H1 (cell line): Measurements from ENCODE around the gene TRMT44.

Experiments used
- ASH2L ChIP-seq: fragments of 200-600, 300-600 bp; sonication (generic); IDR thresholded peaks from one replicate; pipeline ENCODE4 v1.7.1; 2017; ENCODE audit warnings: low read length
- EGR1 ChIP-seq: IDR thresholded peaks from 2 replicates; pipeline ENCODE4 v1.6.1; 2011; ENCODE audit warnings: low read depth, low read length, borderline replicate concordance
- EZH2 ChIP-seq: fragments of 200-600 bp; sonication (generic); IDR thresholded peaks from 2 replicates; pipeline ENCODE4 v1.7.1; 2012; ENCODE audit warnings: low read depth, mild to moderate bottlenecking, moderate library complexity, low read length, inconsistent platforms; ENCODE audit not compliant: severe bottlenecking
- POLR2A ChIP-seq, 2 experiments: IDR thresholded peaks; 1 replicate in 1 of 2; 2 replicates in 1 of 2; pipeline ENCODE4 v1.6.1; 2011; ENCODE audit warnings: low read depth in 2 of 2, low read length in 2 of 2, mild to moderate bottlenecking in 2 of 2; ENCODE audit errors: control extremely low read depth in 1 of 2
- POLR2AphosphoS5 ChIP-seq: IDR thresholded peaks from 2 replicates; pipeline ENCODE4 v1.6.1; 2011; ENCODE audit warnings: low read depth, low read length
- RAD21 ChIP-seq, 2 experiments: IDR thresholded peaks in 1 of 2; conservative IDR thresholded peaks in 1 of 2; 2 replicates each; pipeline ENCODE4 v1.6.1; 2011; ENCODE audit warnings: low read depth in 2 of 2, low read length in 2 of 2, improper control_type of control experiment in 1 of 2, inconsistent platforms in 1 of 2, mild to moderate bottlenecking in 1 of 2, moderate library complexity in 1 of 2
- SRF ChIP-seq: IDR thresholded peaks from 2 replicates; pipeline ENCODE4 v1.6.1; 2011; ENCODE audit warnings: mild to moderate bottlenecking, low read depth, low read length, moderate library complexity
- ZNF274 ChIP-seq: IDR thresholded peaks from 2 replicates; pipeline ENCODE4 v1.7.0; 2012; ENCODE audit warnings: low read length, borderline replicate concordance; ENCODE audit errors: extremely low read depth

DNA sequence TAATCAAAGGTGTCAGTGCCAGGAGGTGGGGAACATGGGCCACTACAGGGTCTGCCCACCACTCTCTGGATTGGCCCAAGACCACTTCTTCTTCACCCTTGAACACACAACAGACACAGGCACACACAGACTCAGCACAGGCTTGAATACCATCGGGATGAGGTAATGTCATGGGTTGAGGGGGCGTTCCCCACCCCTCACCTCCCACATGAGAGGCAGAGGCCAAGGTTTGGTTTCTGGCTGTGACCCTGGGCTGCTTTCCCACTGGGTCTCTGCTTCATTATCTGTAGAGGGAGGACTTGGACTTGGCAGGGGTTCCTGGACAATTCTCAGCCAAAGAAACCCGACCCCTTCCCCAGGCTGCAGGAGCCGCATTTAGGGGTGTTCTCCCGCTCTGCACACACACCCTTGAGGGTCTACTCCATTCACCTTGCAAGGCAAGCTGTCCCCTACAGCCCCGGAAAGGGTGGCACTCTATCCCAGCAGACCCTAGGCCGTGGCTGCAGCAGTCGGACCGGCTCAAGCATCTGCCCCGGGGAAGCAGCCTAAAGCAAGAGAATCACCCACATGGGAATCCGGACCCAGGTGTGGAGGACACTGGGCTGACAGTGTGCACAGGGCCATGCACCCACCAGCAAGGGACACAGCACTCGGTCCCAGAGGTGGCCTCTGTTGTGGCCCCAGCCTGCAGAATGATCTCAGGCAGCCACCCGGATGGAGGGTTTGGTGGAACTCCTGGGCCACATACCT is 62.4 kb downstream of the TRMT44 start:
- no peak for TF ChIP-seq POLR2AphosphoS5
- TF ChIP-seq EZH2: no peak
- TF ChIP-seq SRF: no peak
- TF ChIP-seq POLR2A (IDR thresholded peaks at IDR 0.05; ENCODE audit: control extremely low read depth in 1 of 2, low read depth in 2 of 2, low read length in 2 of 2): no peak
- TF ChIP-seq RAD21 (IDR thresholded peaks at IDR 0.05 in 1 of 2, conservative IDR thresholded peaks at IDR 0.05 in 1 of 2; ENCODE audit: low read depth in 2 of 2, low read length in 2 of 2): no peak
- no peak for TF ChIP-seq ZNF274
- TF ChIP-seq ASH2L: no peak
- TF ChIP-seq EGR1: no peak
